ENCODE data around the gene ALDH1L1. TPM values are rescaled to one million over a fixed set of nuclear protein-coding genes. Genes with fewer than 3 reads are reported as not detected.

The ALDH1L1 gene
- total and polyA plus RNA-seq, 7 experiments from 2014 or later = not detected

GRCh38 chr3:126152901-126153694, 27.3 kb downstream of the ALDH1L1 start:
- Histone ChIP-seq H3K27me3 (ENCODE audit: control insufficient read depth in 2 of 2, insufficient read depth in 2 of 2, low read length in 2 of 2) (no peaks in the 10 kb centered on the region), H3K9me3 (ENCODE audit: control insufficient read depth in 2 of 3, low read length in 3 of 3) (no peaks in the 10 kb centered on the region), H3K27ac (ENCODE audit: low read depth, low read length) (no peak overlapping the region), H3K36me3 (ENCODE audit: control insufficient read depth in 2 of 3, insufficient read depth in 3 of 3, low read length in 3 of 3) (no peaks in the 10 kb centered on the region), H3K4me1 (ENCODE audit: control insufficient read depth in 2 of 2, insufficient read depth in 2 of 2, low read length in 2 of 2) (no peaks in the 10 kb centered on the region), H3K4me3 (ENCODE audit: low read length) (no peak overlapping the region)
- Mint-ChIP-seq H3K9me3 (no peaks in the 10 kb centered on the region), H3K4me1 (no peaks in the 10 kb centered on the region), H3K27ac (no peak overlapping the region), H3K27me3 (no peaks in the 10 kb centered on the region), H3K4me3 (no peak overlapping the region), H3K36me3 (no peaks in the 10 kb centered on the region)
- CTCF ChIA-PET = no interaction called here
- ATAC-seq = no peak
- POLR2A ChIA-PET = no interaction called here
- DNase-seq = no peak
- intact Hi-C loops (cut with micrococcal nuclease) = no loop called here

DNA sequence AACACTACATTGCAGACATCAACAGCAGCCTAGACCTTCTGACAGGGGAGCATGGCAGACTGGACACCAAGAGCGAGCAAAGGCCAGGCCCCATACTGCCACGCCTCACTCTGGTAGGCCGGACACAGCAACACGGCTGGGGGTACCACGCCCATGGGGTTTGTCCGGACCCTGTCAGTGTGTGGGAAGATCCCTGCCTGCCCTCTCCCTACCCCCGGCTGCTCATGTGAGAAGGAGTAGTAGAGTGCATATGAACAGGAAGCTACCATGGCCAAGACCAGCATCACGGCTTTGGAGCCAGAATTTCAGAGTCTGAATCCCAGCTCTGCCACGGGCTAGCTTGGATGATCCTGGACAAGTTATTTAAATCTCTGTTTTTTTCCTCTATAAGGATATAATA, 27.9 kb downstream of the ALDH1L1 start:
- H3K36me3 Mint-ChIP-seq = no peaks in the 10 kb centered on the region
- no peaks in the 10 kb centered on the region for H3K36me3 ChIP-seq (ENCODE audit: control insufficient read depth in 2 of 3, insufficient read depth in 3 of 3, low read length in 3 of 3)
- H3K27ac Mint-ChIP-seq = no peak overlapping the region
- no peaks in the 10 kb centered on the region for H3K9me3 Mint-ChIP-seq
- intact Hi-C loops (cut with micrococcal nuclease) = no loop called here
- POLR2A ChIA-PET = no interaction called here
- no peaks in the 10 kb centered on the region for H3K27me3 Mint-ChIP-seq
- no peak overlapping the region for H3K4me3 Mint-ChIP-seq
- no peaks in the 10 kb centered on the region for H3K27me3 ChIP-seq (ENCODE audit: control insufficient read depth in 2 of 2, insufficient read depth in 2 of 2, low read length in 2 of 2)
- no peak for ATAC-seq
- no peak overlapping the region for H3K27ac ChIP-seq (ENCODE audit: low read depth, low read length)
- no peaks in the 10 kb centered on the region for H3K4me1 ChIP-seq (ENCODE audit: control insufficient read depth in 2 of 2, insufficient read depth in 2 of 2, low read length in 2 of 2)
- H3K4me3 ChIP-seq (ENCODE audit: low read length) = no peak overlapping the region
- CTCF ChIA-PET = no interaction called here
- H3K4me1 Mint-ChIP-seq = no peaks in the 10 kb centered on the region
- DNase-seq = no peak
- H3K9me3 ChIP-seq (ENCODE audit: control insufficient read depth in 2 of 3, low read length in 3 of 3) = no peaks in the 10 kb centered on the region

- DNase-seq (no peak), ATAC-seq (no peak)
- Histone ChIP-seq H3K4me3 (ENCODE audit: low read length) (no peak overlapping the region), H3K9me3 (ENCODE audit: control insufficient read depth in 2 of 3, low read length in 3 of 3) (no peaks in the 10 kb centered on the region), H3K27me3 (ENCODE audit: control insufficient read depth in 2 of 2, insufficient read depth in 2 of 2, low read length in 2 of 2) (no peaks in the 10 kb centered on the region), H3K27ac (ENCODE audit: low read depth, low read length) (no peak overlapping the region), H3K36me3 (ENCODE audit: control insufficient read depth in 2 of 3, insufficient read depth in 3 of 3, low read length in 3 of 3) (no peaks in the 10 kb centered on the region), H3K4me1 (ENCODE audit: control insufficient read depth in 2 of 2, insufficient read depth in 2 of 2, low read length in 2 of 2) (no peaks in the 10 kb centered on the region)
- ChIA-PET CTCF (no interaction called here), POLR2A (no interaction called here)
- Mint-ChIP-seq H3K27me3 (no peaks in the 10 kb centered on the region), H3K27ac (no peak overlapping the region), H3K4me3 (no peak overlapping the region), H3K36me3 (no peaks in the 10 kb centered on the region), H3K9me3 (no peaks in the 10 kb centered on the region), H3K4me1 (no peaks in the 10 kb centered on the region)
- intact Hi-C loops (cut with micrococcal nuclease) = no loop called here
Measured at GRCh38 chr3:126151562-126152302, 28.7 kb downstream of the ALDH1L1 start.

DNA sequence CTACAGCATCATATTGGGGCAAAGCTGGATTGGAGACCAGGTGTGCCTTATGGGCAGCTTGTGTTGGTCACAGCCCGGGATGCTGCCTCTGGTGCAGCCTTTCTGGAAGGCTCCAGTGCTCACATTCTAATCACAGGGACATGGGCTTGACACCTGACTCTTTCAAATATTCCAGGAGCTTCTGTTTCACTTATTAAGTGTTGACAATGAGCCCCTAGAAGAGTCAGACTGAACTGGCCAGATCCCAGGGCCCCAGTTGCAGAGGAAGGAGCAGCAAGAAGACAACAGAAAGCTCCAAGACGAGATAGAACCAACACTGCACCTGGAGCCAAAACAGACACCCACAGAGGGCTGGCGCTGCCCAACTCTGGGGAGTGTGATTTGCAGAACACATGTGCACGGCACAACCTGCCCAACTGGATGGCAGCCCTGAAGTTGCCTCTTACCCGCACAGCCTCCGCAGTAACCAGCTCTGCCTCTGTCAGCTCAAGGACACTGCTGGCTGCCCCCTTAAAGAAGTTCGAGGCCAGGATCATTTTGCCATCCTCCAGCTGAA, 30.3 kb downstream of the ALDH1L1 start:
- H3K4me1 Mint-ChIP-seq = no peaks in the 10 kb centered on the region
- H3K27me3 ChIP-seq (ENCODE audit: control insufficient read depth in 2 of 2, insufficient read depth in 2 of 2, low read length in 2 of 2) = no peaks in the 10 kb centered on the region
- H3K9me3 ChIP-seq (ENCODE audit: control insufficient read depth in 2 of 3, low read length in 3 of 3) = no peaks in the 10 kb centered on the region
- no peaks in the 10 kb centered on the region for H3K4me1 ChIP-seq (ENCODE audit: control insufficient read depth in 2 of 2, insufficient read depth in 2 of 2, low read length in 2 of 2)
- no peak for ATAC-seq
- no peak for DNase-seq
- POLR2A ChIA-PET = no interaction called here
- no peaks in the 10 kb centered on the region for H3K36me3 ChIP-seq (ENCODE audit: control insufficient read depth in 2 of 3, insufficient read depth in 3 of 3, low read length in 3 of 3)
- no peak overlapping the region for H3K27ac ChIP-seq (ENCODE audit: low read depth, low read length)
- no peak overlapping the region for H3K27ac Mint-ChIP-seq
- H3K4me3 Mint-ChIP-seq = no peak overlapping the region
- H3K4me3 ChIP-seq (ENCODE audit: low read length) = no peak overlapping the region
- H3K27me3 Mint-ChIP-seq = no peaks in the 10 kb centered on the region
- H3K9me3 Mint-ChIP-seq = no peaks in the 10 kb centered on the region
- CTCF ChIA-PET = no interaction called here
- intact Hi-C loops (cut with micrococcal nuclease) = no loop called here
- no peaks in the 10 kb centered on the region for H3K36me3 Mint-ChIP-seq

DNA sequence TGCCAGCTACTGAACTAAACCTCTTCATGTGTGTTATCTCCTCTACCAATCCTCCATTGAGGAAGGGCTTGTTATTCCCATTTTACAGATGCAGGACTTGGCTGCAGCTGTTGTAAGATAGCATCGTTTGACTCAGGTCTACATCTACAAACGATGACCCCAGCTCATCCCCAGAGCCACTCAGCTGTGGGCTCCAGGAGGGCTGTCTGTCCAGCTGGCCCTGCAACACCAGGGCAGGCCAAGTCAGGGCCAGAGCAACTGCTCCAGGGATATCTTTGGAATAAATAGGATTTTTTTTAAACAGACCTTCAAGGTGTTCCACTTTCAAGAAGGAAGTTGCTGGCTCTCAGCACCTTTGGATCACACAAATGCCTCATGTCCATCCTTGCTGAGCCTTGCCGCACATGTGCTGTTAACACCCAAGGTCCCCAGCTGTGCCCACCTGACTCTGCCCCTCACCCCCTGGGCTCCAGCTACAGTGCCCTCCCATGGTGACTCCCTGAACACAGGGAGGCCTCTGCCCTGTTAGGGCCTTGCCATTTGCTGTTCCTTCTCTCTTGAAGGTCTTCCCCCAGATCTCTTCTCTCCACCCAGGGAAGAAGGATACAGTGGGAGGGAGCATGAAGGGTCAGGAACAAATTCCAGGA, 31.0 kb downstream of the ALDH1L1 start:
- Mint-ChIP-seq H3K27me3 (peaks cover 0 to 2% (median 0%) of the 10 kb centered on the region in 5 donors), H3K9me3 (no peaks in the 10 kb centered on the region), H3K27ac (peak overlapping the region in 1 of 9 donors; percentile 38), H3K4me1 (no peaks in the 10 kb centered on the region), H3K36me3 (no peaks in the 10 kb centered on the region), H3K4me3 (no peak overlapping the region)
- ChIA-PET POLR2A (no interaction called here), CTCF (no interaction called here)
- H3K4me3 ChIP-seq (ENCODE audit: low read length) = no peak overlapping the region
- no peak overlapping the region for H3K27ac ChIP-seq (ENCODE audit: low read depth, low read length)
- DNase-seq (peak in 1 of 9 donors; percentile 1), ATAC-seq (no peak)
- no peaks in the 10 kb centered on the region for H3K9me3 ChIP-seq (ENCODE audit: control insufficient read depth in 2 of 3, low read length in 3 of 3)
- H3K36me3 ChIP-seq (ENCODE audit: control insufficient read depth in 2 of 3, insufficient read depth in 3 of 3, low read length in 3 of 3) = no peaks in the 10 kb centered on the region
- H3K4me1 ChIP-seq (ENCODE audit: control insufficient read depth in 2 of 2, insufficient read depth in 2 of 2, low read length in 2 of 2) = no peaks in the 10 kb centered on the region
- H3K27me3 ChIP-seq (ENCODE audit: control insufficient read depth in 2 of 2, insufficient read depth in 2 of 2, low read length in 2 of 2) = no peaks in the 10 kb centered on the region
- intact Hi-C loops (cut with micrococcal nuclease) = no loop called here

- intact Hi-C loops (cut with micrococcal nuclease) = no loop called here
- ATAC-seq (no peak), DNase-seq (peak in 1 of 9 donors; percentile 2)
- no peak overlapping the region for H3K27ac ChIP-seq (ENCODE audit: low read depth, low read length)
- H3K27me3 ChIP-seq (ENCODE audit: control insufficient read depth in 2 of 2, insufficient read depth in 2 of 2, low read length in 2 of 2) = no peaks in the 10 kb centered on the region
- no peak overlapping the region for H3K27ac Mint-ChIP-seq
- CTCF ChIA-PET = no interaction called here
- no peak overlapping the region for H3K4me3 ChIP-seq (ENCODE audit: low read length)
- peaks cover 0 to 13% (median 0%) of the 10 kb centered on the region in 5 donors for H3K27me3 Mint-ChIP-seq
- no peaks in the 10 kb centered on the region for H3K36me3 Mint-ChIP-seq
- no peaks in the 10 kb centered on the region for H3K36me3 ChIP-seq (ENCODE audit: control insufficient read depth in 2 of 3, insufficient read depth in 3 of 3, low read length in 3 of 3)
- H3K4me1 ChIP-seq (ENCODE audit: control insufficient read depth in 2 of 2, insufficient read depth in 2 of 2, low read length in 2 of 2) = no peaks in the 10 kb centered on the region
- no peaks in the 10 kb centered on the region for H3K9me3 ChIP-seq (ENCODE audit: control insufficient read depth in 2 of 3, low read length in 3 of 3)
- H3K4me3 Mint-ChIP-seq = no peak overlapping the region
- H3K4me1 Mint-ChIP-seq = no peaks in the 10 kb centered on the region
- no peaks in the 10 kb centered on the region for H3K9me3 Mint-ChIP-seq
- POLR2A ChIA-PET = no interaction called here
Measured at GRCh38 chr3:126147932-126148683, 32.3 kb downstream of the ALDH1L1 start.

Measured in naive thymus-derived CD4-positive, alpha-beta T cell (primary cell).